ENCODE data around the gene MIDN.
"Not testable (repeated sequence)": the region's sequence is repeated elsewhere in the genome, so short reads cannot be mapped to it uniquely, and the experiment has no call there.

The MIDN gene

GRCh38 chr19:1246265-1247087, 1.9 kb upstream of the MIDN start:
- DNase-seq = not testable (repeated sequence)

DNA sequence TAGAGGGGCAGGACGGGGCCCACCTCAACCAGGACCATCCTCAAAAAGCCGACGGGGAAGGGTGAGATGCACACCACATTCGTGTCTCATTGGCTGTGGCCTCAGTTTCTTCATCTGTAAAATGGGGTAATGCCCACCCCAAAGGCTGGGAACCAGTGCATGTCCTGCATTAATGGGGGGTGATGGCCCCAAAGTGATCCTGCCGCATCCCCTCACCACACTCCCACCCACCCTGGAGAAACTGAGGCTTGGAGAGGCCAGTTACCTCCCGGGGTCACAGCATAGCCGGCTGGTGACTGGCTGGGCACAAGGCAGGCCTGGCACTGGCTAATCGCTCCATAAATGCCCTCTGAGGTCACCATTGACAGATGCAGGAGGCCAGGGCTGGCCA, 640 bp upstream of the MIDN start:
- DNase-seq = no peak

GRCh38 chr19:1248786-1249297, 459 bp downstream of the MIDN start:
- DNase-seq = peak; percentile 70 to 86 (median 81)

DNA sequence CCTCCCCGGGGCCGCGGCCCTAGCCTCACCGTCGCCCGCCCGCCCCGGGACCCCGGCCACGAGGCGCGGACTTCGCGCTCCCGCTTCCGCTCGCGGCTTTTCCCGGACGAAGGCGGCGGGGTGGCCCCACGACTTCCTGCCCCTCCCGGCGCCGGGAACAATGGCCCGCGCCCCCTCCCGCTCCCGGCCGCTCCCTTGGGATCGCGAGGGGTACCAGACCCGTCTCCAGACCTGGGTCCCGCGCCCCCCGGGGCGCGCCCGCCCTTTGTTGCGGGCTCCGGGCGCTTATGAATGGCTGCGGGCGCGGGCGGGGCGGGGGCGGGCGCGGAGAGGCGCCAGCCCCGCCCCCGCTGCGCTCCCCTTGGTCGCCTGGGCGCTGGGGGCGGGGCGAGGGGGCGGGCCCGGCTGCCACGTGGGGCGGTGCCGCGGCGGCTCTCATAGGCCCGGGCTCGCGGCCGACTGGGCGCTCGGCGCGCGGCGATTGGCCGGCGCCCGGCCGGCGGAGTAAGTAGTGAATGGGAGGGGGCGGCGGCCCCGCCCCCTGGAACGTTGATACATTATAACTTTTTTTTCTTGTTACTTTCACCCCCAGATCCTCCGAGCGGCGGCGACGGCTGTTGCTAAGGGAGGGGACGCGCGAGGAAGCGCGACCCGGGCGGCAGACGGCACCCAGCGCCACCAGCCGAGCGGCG, 1.1 kb downstream of the MIDN start:
- peak; percentile 79 to 98 (median 90) for DNase-seq

DNA sequence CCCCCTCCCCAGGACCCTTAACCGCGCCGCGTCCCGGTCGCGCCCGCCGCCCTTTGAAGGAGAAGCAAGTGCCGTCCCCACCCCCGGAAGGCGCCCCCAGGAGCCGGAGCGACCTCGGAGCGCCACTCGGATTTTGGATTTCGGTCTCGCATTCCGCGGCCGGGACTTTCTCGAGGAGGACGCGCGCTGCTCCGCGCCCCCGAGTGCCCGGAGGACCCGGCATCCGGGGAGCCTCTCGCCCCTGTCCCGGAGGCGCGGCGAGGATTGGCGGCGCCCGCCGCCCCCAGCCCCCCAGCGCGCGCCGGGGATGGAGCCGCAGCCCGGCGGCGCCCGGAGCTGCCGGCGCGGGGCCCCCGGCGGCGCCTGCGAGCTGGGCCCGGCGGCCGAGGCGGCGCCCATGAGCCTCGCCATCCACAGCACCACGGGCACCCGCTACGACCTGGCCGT, 1.6 kb downstream of the MIDN start:
- DNase-seq = no peak

GRCh38 chr19:1250437-1251260, 2.3 kb downstream of the MIDN start:
- peak in 2 of 4 experiments; percentile 40 to 64 for DNase-seq

GRCh38 chr19:1251330-1252220, 3.2 kb downstream of the MIDN start:
- peak in 3 of 4 experiments; percentile 43 to 58 (median 48) for DNase-seq

DNA sequence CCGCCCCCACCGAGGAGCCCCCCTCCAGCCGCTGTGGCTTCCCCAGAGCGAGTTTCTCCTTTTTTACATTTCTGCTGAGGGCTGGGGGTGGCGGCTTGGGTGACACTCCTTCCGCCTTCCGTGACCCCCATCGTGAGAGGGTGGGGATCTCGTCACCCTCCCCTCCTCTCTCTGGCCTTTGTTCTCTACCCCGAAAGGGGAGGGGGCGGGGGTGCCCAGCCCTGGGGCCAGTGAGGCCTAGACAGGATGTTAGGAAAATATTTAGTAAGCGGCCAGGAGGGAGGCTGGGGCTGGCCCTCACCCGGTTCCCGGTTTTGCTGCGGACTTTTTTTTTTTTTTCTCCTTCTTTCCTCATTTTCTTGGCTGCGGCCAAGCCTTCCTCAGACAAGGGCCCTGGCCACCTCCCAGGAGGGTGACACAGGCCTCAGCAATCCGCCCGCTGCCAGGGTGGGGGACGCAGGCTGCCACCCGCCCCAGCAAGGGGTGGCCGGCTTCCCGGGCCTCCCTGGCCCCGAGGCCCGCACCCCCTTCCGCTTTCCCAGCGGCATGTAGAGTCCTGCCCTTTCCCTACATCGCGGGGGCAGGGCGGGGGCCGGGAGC, 3.9 kb downstream of the MIDN start:
- peak in 2 of 4 experiments; percentile 43 to 58 for DNase-seq

GRCh38 chr19:1252821-1253513, 4.6 kb downstream of the MIDN start:
- peak in 2 of 4 experiments; percentile 65 to 66 for DNase-seq

DNA sequence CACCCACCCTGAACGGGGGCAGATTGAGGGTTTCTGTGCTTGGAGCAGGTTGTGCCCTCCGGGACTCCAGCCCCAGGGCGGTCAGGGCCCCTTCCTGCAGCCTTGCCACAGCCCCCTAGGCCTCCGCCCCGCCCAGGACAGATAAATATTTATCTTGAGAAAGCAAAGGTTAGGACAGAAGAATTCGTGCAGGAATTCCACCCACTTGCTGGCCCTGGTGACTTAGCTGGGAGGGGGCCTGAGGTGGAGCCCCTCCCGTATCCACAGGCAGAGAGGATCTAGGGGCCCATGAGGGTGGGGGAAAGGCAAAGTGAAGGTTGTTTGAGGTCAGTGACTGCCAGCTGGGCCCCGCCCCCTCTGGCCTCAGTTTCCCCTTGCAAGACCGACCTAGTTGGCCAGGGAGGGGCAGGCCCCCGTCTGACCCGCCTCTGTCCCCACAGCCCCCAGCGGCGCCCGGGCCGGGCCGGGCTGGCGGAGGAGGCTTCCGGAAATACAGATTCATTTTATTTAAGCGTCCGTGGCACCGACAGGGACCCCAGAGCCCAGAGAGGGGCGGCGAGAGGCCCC, 5.2 kb downstream of the MIDN start:
- DNase-seq = no peak

DNA sequence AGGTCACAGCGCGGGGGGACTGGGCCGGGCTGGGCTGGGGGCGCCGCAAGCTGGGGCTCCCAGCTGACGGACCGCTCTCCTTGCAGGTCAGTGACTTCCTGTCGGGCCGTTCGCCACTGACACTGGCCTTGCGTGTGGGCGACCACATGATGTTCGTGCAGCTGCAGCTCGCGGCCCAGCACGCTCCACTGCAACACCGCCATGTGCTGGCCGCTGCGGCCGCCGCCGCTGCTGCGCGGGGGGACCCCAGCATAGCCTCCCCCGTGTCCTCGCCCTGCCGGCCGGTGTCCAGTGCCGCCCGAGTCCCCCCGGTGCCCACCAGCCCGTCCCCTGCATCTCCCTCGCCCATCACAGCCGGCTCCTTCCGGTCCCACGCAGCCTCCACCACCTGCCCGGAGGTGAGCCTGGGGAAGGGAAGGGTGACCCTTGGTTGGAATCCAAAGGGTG, 5.7 kb downstream of the MIDN start:
- no peak for DNase-seq

GRCh38 chr19:1254530-1255185, 6.3 kb downstream of the MIDN start:
- DNase-seq = no peak

DNA sequence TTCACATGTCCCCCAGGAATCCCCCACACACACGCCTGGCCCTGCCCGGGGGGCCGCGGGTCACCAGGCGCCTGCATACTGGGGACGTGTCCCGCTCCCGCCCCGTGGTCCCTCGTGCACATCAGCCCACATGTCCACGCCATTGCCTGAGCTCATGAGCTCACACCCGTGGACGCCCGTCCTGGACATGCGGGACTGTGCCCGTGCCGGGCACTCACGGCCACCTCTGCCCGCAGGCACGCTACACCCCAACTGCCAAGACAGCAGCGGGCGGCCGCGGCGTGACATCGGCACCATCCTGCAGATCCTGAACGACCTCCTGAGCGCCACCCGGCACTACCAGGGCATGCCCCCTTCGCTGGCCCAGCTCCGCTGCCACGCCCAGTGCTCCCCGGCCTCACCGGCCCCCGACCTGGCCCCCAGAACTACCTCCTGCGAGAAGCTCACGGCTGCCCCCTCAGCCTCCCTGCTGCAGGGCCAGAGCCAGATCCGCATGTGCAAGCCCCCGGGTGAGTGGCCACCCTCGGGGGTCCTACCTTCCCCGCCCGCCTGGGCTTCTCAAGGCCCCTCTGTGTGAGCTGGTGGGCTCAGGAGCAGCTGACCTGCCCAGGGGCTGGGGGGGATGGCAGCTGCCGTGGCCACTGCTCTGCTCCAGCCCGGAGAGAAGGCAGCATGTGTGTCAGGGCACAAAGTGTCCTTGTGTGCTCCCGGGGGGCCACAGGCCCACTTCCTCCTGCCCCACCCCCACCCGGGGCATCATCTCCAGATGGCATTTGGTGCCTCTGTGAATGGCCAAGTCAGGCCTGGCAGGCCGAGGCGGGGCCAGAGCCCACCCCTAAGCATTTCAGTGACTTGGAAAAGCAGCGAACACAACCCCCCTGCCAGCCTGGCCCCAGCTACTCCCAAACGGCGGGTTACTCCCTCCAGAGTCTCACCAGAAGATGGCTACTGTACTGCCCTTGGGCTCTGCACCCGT, 7.1 kb downstream of the MIDN start:
- DNase-seq = no peak

DNA sequence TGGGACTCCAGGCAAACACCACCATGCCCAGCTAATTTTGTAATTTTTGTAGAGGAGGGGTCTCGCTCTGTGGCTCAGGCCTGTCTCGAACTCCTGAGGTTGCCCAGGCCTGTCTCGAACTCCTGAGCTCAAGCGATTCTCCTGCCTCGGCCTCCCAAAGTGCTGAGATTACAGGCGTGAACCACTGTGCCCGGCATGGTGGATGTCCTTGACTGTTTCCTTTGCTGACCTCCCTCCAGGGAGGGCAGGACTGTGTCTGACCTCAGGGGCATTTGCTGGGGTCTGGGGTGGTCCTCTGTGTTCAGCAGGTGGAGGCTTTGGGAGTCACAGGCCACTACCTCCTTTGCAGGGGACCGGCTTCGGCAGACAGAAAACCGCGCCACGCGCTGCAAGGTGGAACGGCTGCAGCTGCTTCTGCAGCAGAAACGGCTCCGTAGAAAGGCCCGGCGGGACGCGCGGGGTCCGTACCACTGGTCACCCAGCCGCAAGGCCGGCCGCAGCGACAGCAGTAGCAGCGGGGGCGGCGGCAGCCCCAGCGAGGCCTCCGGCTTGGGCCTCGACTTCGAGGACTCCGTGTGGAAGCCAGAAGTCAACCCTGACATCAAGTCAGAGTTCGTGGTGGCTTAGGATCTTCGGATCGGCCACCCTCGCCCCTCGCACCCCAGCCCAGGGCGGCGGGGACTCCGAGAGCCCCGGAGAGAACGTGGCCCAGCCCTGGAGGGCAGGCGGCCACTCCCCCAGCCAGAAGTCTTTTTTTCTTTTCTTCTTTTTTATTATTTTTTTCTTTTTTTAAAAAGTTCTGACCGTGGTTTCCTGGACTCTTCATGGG, 8.5 kb downstream of the MIDN start:
- no peak for DNase-seq

DNA sequence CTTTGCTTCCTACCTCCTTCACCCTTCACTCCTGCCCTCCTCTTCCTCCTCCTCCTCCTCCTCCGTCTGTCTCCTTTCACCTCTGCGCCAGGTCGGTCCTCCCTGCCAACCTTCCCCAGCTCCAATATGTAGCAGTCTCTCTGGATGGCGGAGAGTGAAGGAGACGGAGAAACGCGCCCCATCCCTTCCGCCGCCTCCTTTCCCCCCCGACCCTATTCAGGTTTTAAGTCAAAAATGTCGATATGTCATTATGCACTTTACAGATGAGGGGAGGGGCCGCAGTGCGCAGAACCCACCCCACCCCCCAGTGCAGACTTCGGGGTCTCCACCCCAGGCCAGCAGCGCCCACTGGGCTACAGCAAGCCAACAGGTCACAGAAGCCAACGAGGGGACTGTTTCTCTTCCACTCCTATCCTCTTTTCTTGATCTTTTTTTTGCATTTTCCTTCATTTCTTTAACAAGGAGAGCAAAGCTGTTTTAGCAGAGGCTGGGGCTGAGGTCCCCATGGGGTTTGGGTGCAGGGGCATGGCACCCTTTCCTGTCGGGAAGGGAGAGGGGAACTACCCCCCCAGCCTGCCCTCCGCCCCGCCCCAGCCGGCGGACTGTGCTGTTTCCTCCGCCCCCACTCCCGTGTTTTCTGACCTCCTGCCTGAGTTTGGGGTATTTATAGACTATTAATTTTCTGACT, 9.2 kb downstream of the MIDN start:
- no peak for DNase-seq

GRCh38 chr19:1258163-1258492, 9.7 kb downstream of the MIDN start:
- no peak for DNase-seq

DNA sequence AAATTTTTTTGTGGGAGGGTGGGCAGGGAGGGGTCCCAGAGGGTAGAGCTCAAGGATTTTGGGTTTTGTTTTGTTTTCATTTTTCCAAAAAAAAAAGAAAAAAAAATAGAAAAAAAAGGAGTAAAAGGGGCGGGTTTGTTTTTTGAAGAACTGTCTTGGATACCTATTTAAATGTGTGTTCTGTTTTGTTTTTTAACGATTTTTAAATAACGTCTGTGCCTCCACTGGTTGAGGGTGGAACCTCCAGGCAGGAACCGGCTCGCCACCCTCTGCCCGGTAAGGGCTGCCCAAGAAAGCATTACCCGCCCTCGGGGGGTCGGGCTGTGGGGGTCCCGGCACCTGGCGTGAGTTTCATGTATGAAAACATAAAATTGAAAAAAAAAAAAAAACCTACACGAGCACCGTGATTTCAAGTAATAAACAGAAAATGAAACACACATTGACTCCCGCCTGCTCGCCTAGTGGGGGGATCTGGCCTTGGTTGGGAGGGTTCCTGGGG, 10.4 kb downstream of the MIDN start:
- no peak for DNase-seq

Measured in activated naive CD4-positive, alpha-beta T cell (primary cell).